Parathyroid adenoma (tissue), 2 donors: ENCODE data around the gene COLEC11.

Experiments used
- H2AFZ ChIP-seq: fragments of 300-600 bp; sonication (generic); one replicate; pipeline ENCODE4 v1.7.0; 2017; ENCODE audit warnings: antibody characterized with exemption, mild to moderate bottlenecking
- H3K27ac ChIP-seq: fragments of 300-600 bp; sonication (generic); one replicate; pipeline ENCODE4 v1.7.0; 2017
- H3K27me3 ChIP-seq: fragments of 300-600 bp; sonication (generic); one replicate; pipeline ENCODE4 v1.7.0; 2017; ENCODE audit warnings: low read length; ENCODE audit not compliant: control insufficient read depth, insufficient read depth
- H3K36me3 ChIP-seq: fragments of 300-600 bp; sonication (generic); one replicate; pipeline ENCODE4 v1.7.0; 2017; ENCODE audit warnings: low read length; ENCODE audit not compliant: control insufficient read depth, insufficient read depth
- H3K4me1 ChIP-seq: fragments of 300-600 bp; sonication (generic); one replicate; pipeline ENCODE4 v1.7.0; 2017; ENCODE audit warnings: control low read depth
- H3K4me2 ChIP-seq: fragments of 300-600 bp; sonication (generic); one replicate; pipeline ENCODE4 v1.7.0; 2017; ENCODE audit warnings: low read length
- H3K4me3 ChIP-seq: fragments of 300-600 bp; sonication (generic); one replicate; pipeline ENCODE4 v1.7.0; 2017; ENCODE audit warnings: low read depth, low read length
- H3K79me2 ChIP-seq: fragments of 300-600 bp; sonication (generic); one replicate; pipeline ENCODE4 v1.7.0; 2017; ENCODE audit warnings: control low read depth
- H3K9ac ChIP-seq: fragments of 300-600 bp; sonication (generic); one replicate; pipeline ENCODE4 v1.7.0; 2017; ENCODE audit warnings: mild to moderate bottlenecking
- H3K9me3 ChIP-seq: fragments of 300-600 bp; sonication (generic); one replicate; pipeline ENCODE4 v1.7.0; 2017; ENCODE audit warnings: low read length; ENCODE audit not compliant: control insufficient read depth
- TF ChIP-seq, protein P1 (sequence below): fragments of 300-600 bp; sonication (generic); IDR thresholded peaks from one replicate; pipeline ENCODE4 v1.7.0; 2017; ENCODE audit warnings: antibody characterized with exemption, mild to moderate bottlenecking
- donor health status: primary hyperparathyroidism.

The COLEC11 gene

DNA sequence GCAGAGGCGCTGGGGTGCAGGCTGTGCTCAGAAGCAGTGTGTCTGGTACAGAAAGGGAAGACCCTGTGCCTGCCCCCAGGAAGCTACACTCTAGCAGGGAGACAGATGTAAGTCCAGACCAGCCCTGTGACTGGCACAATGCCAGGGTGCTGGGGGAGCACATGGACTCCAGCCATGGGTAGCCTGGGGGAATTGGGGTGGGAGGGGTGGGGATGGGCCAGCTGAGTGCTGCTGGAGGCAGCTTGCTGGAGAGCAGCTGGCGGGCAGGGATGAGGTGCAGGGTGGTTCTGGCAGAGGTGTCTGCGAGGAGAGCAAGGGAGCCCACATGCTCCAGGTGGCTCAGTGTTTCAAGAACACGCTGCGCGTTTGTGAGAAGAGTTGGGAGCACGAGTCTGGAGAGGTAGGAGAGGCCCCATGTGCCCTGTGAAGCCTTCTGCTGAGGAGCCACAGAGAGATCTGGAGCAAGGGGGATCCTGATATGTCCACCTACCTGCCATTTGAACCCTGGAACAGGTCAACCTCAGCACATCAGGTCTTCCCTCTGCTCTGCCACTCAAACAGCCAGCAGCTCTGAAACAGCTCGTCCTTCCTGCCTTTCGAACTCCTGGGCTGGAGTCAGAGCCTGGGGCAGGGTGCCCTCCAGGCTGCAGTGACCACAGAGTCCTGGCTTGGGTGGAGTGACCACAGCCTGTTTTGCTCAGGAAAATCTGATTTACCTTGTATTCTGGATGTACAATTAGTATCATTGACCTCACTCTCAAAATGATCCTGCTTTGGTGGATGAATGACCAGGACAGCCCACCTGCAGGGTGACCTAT, 78.2 kb downstream of the COLEC11 start:
- Histone ChIP-seq H3K4me2 (no peak overlapping the region), H3K36me3 (no peaks in the 10 kb centered on the region), H3K4me3 (no peak overlapping the region), H3K9me3 (no peaks in the 10 kb centered on the region), H3K27me3 (no peaks in the 10 kb centered on the region), H3K9ac (no peak overlapping the region), H3K79me2 (no peaks in the 10 kb centered on the region), H2AFZ (no peak overlapping the region), H3K4me1 (no peaks in the 10 kb centered on the region), H3K27ac (no peak overlapping the region)
- TF ChIP-seq, protein P1, sequence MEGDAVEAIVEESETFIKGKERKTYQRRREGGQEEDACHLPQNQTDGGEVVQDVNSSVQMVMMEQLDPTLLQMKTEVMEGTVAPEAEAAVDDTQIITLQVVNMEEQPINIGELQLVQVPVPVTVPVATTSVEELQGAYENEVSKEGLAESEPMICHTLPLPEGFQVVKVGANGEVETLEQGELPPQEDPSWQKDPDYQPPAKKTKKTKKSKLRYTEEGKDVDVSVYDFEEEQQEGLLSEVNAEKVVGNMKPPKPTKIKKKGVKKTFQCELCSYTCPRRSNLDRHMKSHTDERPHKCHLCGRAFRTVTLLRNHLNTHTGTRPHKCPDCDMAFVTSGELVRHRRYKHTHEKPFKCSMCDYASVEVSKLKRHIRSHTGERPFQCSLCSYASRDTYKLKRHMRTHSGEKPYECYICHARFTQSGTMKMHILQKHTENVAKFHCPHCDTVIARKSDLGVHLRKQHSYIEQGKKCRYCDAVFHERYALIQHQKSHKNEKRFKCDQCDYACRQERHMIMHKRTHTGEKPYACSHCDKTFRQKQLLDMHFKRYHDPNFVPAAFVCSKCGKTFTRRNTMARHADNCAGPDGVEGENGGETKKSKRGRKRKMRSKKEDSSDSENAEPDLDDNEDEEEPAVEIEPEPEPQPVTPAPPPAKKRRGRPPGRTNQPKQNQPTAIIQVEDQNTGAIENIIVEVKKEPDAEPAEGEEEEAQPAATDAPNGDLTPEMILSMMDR, result no peak

DNA sequence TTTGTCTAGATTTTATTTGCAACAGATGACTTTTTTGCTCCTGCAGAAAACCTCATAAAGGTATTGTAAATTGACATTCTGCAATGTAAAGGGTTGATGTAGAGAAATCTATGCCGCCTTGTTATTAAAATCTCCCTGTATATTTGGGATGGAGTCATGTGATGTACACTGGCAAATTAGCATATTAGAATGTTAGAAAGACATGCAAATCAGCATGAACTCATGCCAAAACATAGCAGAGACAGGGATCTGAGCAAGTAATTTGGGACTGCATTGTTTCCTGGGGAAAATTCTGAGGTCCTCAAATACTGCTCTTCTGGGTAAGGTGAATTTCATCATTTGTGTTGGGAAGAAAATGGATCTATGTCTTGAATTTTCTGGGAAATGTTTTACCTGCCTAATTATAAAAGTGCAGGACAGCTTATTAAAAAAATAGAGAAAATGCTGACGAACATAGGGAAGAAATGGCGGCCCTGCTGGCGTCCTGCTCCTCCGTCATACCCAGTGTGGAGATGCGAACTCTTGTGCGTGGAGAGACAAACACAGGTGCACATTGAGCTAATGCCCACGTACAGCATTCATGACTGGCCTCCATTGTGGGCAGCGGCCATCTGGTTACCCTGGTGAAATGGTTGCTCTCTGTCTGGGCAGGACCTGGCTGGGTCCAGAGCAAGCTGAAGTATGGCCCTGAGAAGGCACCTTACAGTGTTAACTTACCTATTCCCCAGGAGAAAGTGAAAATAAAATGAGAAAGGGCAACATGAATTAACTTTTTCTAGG, 79.3 kb downstream of the COLEC11 start:
- Histone ChIP-seq H3K4me1 (no peaks in the 10 kb centered on the region), H3K9me3 (no peaks in the 10 kb centered on the region), H3K36me3 (no peaks in the 10 kb centered on the region), H3K9ac (no peak overlapping the region), H3K27me3 (no peaks in the 10 kb centered on the region), H3K4me2 (no peak overlapping the region), H3K79me2 (no peaks in the 10 kb centered on the region), H3K4me3 (no peak overlapping the region), H3K27ac (no peak overlapping the region), H2AFZ (no peak overlapping the region)
- TF ChIP-seq, protein P1, result no peak

DNA sequence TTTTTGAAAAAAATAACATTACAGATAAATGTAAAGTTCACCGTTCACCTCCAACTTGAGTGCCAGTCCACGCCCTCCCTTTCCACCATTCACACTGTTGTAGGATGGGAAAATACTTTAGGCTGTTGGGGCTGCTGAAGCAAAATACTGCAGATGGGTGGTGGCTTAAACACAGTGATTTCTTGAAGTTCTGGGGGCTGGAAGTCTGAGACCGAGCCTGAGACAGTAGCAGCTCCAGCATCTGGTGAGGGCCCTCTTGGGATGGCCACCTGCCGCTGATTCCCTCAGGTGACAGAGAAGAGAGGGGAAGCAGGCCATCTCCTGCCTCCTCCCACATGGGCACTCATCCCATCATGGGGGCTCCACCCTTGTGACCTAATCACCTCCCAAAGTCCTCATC, 80.8 kb downstream of the COLEC11 start:
- H2AFZ ChIP-seq, result no peak overlapping the region
- H3K36me3 ChIP-seq, result no peaks in the 10 kb centered on the region
- TF ChIP-seq, protein P1, result no peak

DNA sequence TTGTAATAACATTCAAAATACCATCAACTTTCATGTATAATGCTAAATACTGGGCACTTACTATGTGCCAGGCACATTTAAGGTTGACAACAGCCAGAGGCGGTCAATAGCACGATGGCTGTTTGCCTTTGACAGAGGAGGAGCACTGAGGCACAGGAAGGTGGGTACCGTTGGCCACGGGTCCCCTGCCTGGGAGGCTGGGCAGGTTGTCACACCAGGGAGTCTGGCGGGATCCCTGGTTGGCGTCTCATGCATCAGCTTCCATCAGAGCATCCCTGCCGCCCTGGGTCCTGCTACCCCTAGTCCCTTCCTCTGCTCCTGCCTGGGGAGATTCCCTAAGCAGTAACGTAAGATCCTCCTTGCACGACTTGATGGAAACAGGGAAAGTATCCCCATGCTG, 82.5 kb downstream of the COLEC11 start:
- H3K4me1 ChIP-seq, result no peaks in the 10 kb centered on the region
- H3K4me3 ChIP-seq, result no peak overlapping the region
- H3K27me3 ChIP-seq, result no peaks in the 10 kb centered on the region
- TF ChIP-seq, protein P1, result no peak
- H2AFZ ChIP-seq, result no peak overlapping the region
- no peak overlapping the region for H3K4me2 ChIP-seq
- H3K27ac ChIP-seq, result no peak overlapping the region
- H3K79me2 ChIP-seq, result no peaks in the 10 kb centered on the region
- no peaks in the 10 kb centered on the region for H3K36me3 ChIP-seq
- no peaks in the 10 kb centered on the region for H3K9me3 ChIP-seq
- H3K9ac ChIP-seq, result no peak overlapping the region

More for the DNA sequence above, 80.8 kb downstream of the COLEC11 start:
- Histone ChIP-seq H3K4me2 (no peak overlapping the region), H3K27me3 (no peaks in the 10 kb centered on the region), H3K9ac (no peak overlapping the region), H3K4me1 (no peaks in the 10 kb centered on the region), H3K79me2 (no peaks in the 10 kb centered on the region), H3K9me3 (no peaks in the 10 kb centered on the region), H3K4me3 (no peak overlapping the region), H3K27ac (no peak overlapping the region)
